ENCODE results near the gene DAPK1. TPM values are rescaled to one million over a fixed set of nuclear protein-coding genes. Genes with fewer than 3 reads are reported as not detected.
A peak's percentile ranks its signal among the peaks of the same experiment; 100 is the strongest.

DAPK1 gene
- 4.9 TPM for polyA plus RNA-seq (2012; ENCODE audit: low read depth, missing spikeins)

DNA sequence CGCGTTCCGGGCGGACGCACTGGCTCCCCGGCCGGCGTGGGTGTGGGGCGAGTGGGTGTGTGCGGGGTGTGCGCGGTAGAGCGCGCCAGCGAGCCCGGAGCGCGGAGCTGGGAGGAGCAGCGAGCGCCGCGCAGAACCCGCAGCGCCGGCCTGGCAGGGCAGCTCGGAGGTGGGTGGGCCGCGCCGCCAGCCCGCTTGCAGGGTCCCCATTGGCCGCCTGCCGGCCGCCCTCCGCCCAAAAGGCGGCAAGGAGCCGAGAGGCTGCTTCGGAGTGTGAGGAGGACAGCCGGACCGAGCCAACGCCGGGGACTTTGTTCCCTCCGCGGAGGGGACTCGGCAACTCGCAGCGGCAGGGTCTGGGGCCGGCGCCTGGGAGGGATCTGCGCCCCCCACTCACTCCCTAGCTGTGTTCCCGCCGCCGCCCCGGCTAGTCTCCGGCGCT, at the start of gene DAPK1:
Gene DAPK1, plus strand, starts transcription at position 264 of the 442 bp plus-strand sequence. CDS start 1,211 bp downstream, outside the sequence.
- TF ChIP-seq POLR2AphosphoS5 (IDR thresholded peaks at IDR 0.05; ENCODE audit: low read depth, low read length) (no peak), TAF1 (IDR thresholded peaks at IDR 0.05; ENCODE audit: low read depth, low read length) (0 out of 2 replicates have a peak, but pooled peaks have one; percentile 11), POU2F2 (IDR thresholded peaks at IDR 0.05; ENCODE audit: low read depth, low read length) (no peak)
- FAIRE-seq = no peak
- DNase-seq (ENCODE audit: insufficient read length, low spot score) = peak; percentile 29

- TF ChIP-seq TAF1 (IDR thresholded peaks at IDR 0.05; ENCODE audit: low read depth, low read length) (no peak), SPI1 (IDR thresholded peaks at IDR 0.05; ENCODE audit: low read depth, low read length) (no peak), POU2F2 (IDR thresholded peaks at IDR 0.05; ENCODE audit: low read depth, low read length) (no peak), PAX5 (IDR thresholded peaks at IDR 0.05; ENCODE audit: insufficient read depth, low read length, severe bottlenecking) (no peak), POLR2AphosphoS5 (IDR thresholded peaks at IDR 0.05; ENCODE audit: low read depth, low read length) (no peak), POLR2A (IDR thresholded peaks at IDR 0.05; ENCODE audit: low read depth, low read length) (no peak)
- FAIRE-seq = no peak
- DNase-seq (ENCODE audit: insufficient read length, low spot score) = no peak
These were observed 46.5 kb upstream of the DAPK1 start for GRCh38 chr9:87451149-87451548.

GRCh38 chr9:87455407-87455806, 42.3 kb upstream of the DAPK1 start:
- TF ChIP-seq POLR2A (IDR thresholded peaks at IDR 0.05; ENCODE audit: low read depth, low read length) (no peak), POLR2AphosphoS5 (IDR thresholded peaks at IDR 0.05; ENCODE audit: low read depth, low read length) (no peak), SPI1 (IDR thresholded peaks at IDR 0.05; ENCODE audit: low read depth, low read length) (no peak), TAF1 (IDR thresholded peaks at IDR 0.05; ENCODE audit: low read depth, low read length) (no peak), POU2F2 (IDR thresholded peaks at IDR 0.05; ENCODE audit: low read depth, low read length) (no peak), PAX5 (IDR thresholded peaks at IDR 0.05; ENCODE audit: insufficient read depth, low read length, severe bottlenecking) (no peak)
- no peak for FAIRE-seq
- DNase-seq (ENCODE audit: insufficient read length, low spot score) = no peak

DNA sequence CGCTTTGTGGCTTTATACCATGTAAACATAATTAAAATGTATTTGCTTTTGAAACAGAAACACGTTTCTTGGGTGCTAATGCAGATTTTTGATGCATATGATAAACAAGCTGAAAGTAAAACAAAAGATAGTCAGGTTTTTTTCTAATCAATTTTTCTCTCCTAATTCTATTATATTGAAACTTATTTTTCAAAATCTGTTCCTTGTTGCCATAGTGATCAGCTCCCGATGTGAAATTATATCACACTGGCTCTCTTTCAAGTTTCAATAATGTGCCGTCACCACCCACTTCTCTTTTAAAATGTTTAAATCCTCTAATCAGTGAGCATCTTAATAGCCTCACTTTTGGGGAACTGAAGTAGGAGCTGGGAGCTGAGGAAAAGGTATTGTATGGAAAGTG, 36.4 kb upstream of the DAPK1 start:
- TF ChIP-seq PAX5 (IDR thresholded peaks at IDR 0.05; ENCODE audit: insufficient read depth, low read length, severe bottlenecking) (no peak), POLR2A (IDR thresholded peaks at IDR 0.05; ENCODE audit: low read depth, low read length) (no peak), POLR2AphosphoS5 (IDR thresholded peaks at IDR 0.05; ENCODE audit: low read depth, low read length) (no peak), SPI1 (IDR thresholded peaks at IDR 0.05; ENCODE audit: low read depth, low read length) (no peak), POU2F2 (IDR thresholded peaks at IDR 0.05; ENCODE audit: low read depth, low read length) (no peak), TAF1 (IDR thresholded peaks at IDR 0.05; ENCODE audit: low read depth, low read length) (no peak)
- no peak for DNase-seq (ENCODE audit: insufficient read length, low spot score)
- no peak for FAIRE-seq

DNA sequence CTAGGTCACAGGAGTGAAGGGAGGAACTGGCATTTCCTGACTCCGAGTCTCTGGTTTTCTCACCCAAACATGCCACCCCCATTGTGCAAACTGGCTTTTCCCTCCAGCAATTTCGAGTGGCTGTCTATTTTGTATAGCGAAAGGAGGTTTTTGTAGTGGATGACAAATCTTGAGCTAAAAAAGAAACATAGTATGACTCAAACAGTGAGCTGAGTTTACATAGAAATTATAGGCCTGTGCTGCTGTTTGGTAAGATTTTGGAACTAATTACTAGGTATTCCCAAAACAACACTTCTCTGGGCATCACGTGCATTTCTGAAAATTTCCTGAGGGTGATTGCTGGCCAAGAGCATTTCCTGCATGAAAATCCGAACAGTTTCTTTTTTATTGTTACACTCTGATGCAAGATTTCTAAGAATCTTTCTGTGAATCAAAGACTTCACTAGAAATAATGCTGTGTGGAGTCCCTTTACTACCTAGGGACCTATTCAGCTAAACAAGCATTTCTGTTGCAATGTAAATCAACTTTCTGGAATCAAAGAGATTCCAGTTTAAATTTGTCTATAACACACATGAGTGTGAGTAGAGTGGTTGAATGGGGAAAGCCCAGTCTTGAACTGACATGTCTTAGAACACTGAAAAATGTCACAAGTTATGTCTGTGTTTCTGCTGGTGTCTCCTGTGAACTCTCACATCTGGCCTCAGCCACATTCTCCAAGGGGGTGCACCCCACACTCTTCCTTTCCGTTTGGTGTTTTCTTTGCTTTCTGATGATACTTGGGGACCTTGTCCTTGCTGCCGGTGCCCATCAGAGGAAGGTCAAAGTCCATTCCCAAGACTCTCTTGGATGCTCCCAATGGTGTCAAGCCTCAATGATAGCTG, 33.3 kb upstream of the DAPK1 start:
- FAIRE-seq (no peak), DNase-seq (ENCODE audit: insufficient read length, low spot score) (no peak)
- TF ChIP-seq TAF1 (IDR thresholded peaks at IDR 0.05; ENCODE audit: low read depth, low read length) (no peak), SPI1 (IDR thresholded peaks at IDR 0.05; ENCODE audit: low read depth, low read length) (no peak), POU2F2 (IDR thresholded peaks at IDR 0.05; ENCODE audit: low read depth, low read length) (no peak), PAX5 (IDR thresholded peaks at IDR 0.05; ENCODE audit: insufficient read depth, low read length, severe bottlenecking) (no peak), POLR2A (IDR thresholded peaks at IDR 0.05; ENCODE audit: low read depth, low read length) (no peak), POLR2AphosphoS5 (IDR thresholded peaks at IDR 0.05; ENCODE audit: low read depth, low read length) (no peak)

GRCh38 chr9:87464992-87465378, 32.7 kb upstream of the DAPK1 start:
- FAIRE-seq (no peak), DNase-seq (ENCODE audit: insufficient read length, low spot score) (no peak)
- TF ChIP-seq POLR2AphosphoS5 (IDR thresholded peaks at IDR 0.05; ENCODE audit: low read depth, low read length) (no peak), POLR2A (IDR thresholded peaks at IDR 0.05; ENCODE audit: low read depth, low read length) (no peak), SPI1 (IDR thresholded peaks at IDR 0.05; ENCODE audit: low read depth, low read length) (no peak), PAX5 (IDR thresholded peaks at IDR 0.05; ENCODE audit: insufficient read depth, low read length, severe bottlenecking) (no peak), TAF1 (IDR thresholded peaks at IDR 0.05; ENCODE audit: low read depth, low read length) (no peak), POU2F2 (IDR thresholded peaks at IDR 0.05; ENCODE audit: low read depth, low read length) (no peak)

GRCh38 chr9:87465816-87466215, 31.9 kb upstream of the DAPK1 start:
- DNase-seq (ENCODE audit: insufficient read length, low spot score) (no peak), FAIRE-seq (no peak)
- TF ChIP-seq POU2F2 (IDR thresholded peaks at IDR 0.05; ENCODE audit: low read depth, low read length) (no peak), POLR2A (IDR thresholded peaks at IDR 0.05; ENCODE audit: low read depth, low read length) (no peak), POLR2AphosphoS5 (IDR thresholded peaks at IDR 0.05; ENCODE audit: low read depth, low read length) (no peak), SPI1 (IDR thresholded peaks at IDR 0.05; ENCODE audit: low read depth, low read length) (no peak), PAX5 (IDR thresholded peaks at IDR 0.05; ENCODE audit: insufficient read depth, low read length, severe bottlenecking) (no peak), TAF1 (IDR thresholded peaks at IDR 0.05; ENCODE audit: low read depth, low read length) (no peak)

GRCh38 chr9:87467187-87467586, 30.5 kb upstream of the DAPK1 start:
- TF ChIP-seq SPI1 (IDR thresholded peaks at IDR 0.05; ENCODE audit: low read depth, low read length) = no peak
- no peak for TF ChIP-seq POU2F2 (IDR thresholded peaks at IDR 0.05; ENCODE audit: low read depth, low read length)
- TF ChIP-seq POLR2AphosphoS5 (IDR thresholded peaks at IDR 0.05; ENCODE audit: low read depth, low read length) = no peak
- TF ChIP-seq PAX5 (IDR thresholded peaks at IDR 0.05; ENCODE audit: insufficient read depth, low read length, severe bottlenecking) = no peak
- TF ChIP-seq POLR2A (IDR thresholded peaks at IDR 0.05; ENCODE audit: low read depth, low read length) = no peak
- TF ChIP-seq TAF1 (IDR thresholded peaks at IDR 0.05; ENCODE audit: low read depth, low read length) = no peak
- no peak for FAIRE-seq
- no peak for DNase-seq (ENCODE audit: insufficient read length, low spot score)

GRCh38 chr9:87469793-87470465, 27.7 kb upstream of the DAPK1 start:
- FAIRE-seq (no peak), DNase-seq (ENCODE audit: insufficient read length, low spot score) (no peak)
- TF ChIP-seq POU2F2 (IDR thresholded peaks at IDR 0.05; ENCODE audit: low read depth, low read length) = no peak
- TF ChIP-seq POLR2AphosphoS5 (IDR thresholded peaks at IDR 0.05; ENCODE audit: low read depth, low read length) = no peak
- TF ChIP-seq PAX5 (IDR thresholded peaks at IDR 0.05; ENCODE audit: insufficient read depth, low read length, severe bottlenecking) = no peak
- TF ChIP-seq POLR2A (IDR thresholded peaks at IDR 0.05; ENCODE audit: low read depth, low read length) = no peak
- TF ChIP-seq TAF1 (IDR thresholded peaks at IDR 0.05; ENCODE audit: low read depth, low read length) = no peak
- no peak for TF ChIP-seq SPI1 (IDR thresholded peaks at IDR 0.05; ENCODE audit: low read depth, low read length)

Data from GM12891 (cell line).